Kidney glomerular epithelial cell (primary cell): ENCODE data around the gene PCDHGB4.
"Not testable (repeated sequence)": the region's sequence is repeated elsewhere in the genome, so short reads cannot be mapped to it uniquely, and the experiment has no call there.

Experiments used
- DNase-seq: peaks from one replicate; lab custom pipeline; 2025; lab: John Stamatoyannopoulos, UW

PCDHGB4 gene

GRCh38 chr5:141430332-141431113 is 43.0 kb downstream of the PCDHGB4 start, which contains the start of gene PCDHGA12:
PCDHGA12 (plus strand) TSS chr5:141430507; CDS start chr5:141430760, 253 bp downstream.
- no peak for DNase-seq

GRCh38 chr5:141431286-141431685 is 43.8 kb downstream of the PCDHGB4 start:
- DNase-seq, result no peak

DNA sequence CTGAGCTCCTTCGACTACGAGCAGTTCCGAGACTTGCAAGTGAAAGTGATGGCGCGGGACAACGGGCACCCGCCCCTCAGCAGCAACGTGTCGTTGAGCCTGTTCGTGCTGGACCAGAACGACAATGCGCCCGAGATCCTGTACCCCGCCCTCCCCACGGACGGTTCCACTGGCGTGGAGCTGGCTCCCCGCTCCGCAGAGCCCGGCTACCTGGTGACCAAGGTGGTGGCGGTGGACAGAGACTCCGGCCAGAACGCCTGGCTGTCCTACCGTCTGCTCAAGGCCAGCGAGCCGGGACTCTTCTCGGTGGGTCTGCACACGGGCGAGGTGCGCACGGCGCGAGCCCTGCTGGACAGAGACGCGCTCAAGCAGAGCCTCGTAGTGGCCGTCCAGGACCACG is 44.8 kb downstream of the PCDHGB4 start:
- not testable (repeated sequence) for DNase-seq

DNA sequence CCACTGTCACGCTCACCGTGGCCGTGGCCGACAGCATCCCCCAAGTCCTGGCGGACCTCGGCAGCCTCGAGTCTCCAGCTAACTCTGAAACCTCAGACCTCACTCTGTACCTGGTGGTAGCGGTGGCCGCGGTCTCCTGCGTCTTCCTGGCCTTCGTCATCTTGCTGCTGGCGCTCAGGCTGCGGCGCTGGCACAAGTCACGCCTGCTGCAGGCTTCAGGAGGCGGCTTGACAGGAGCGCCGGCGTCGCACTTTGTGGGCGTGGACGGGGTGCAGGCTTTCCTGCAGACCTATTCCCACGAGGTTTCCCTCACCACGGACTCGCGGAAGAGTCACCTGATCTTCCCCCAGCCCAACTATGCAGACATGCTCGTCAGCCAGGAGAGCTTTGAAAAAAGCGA is 45.2 kb downstream of the PCDHGB4 start:
- DNase-seq, result not testable (repeated sequence)

DNA sequence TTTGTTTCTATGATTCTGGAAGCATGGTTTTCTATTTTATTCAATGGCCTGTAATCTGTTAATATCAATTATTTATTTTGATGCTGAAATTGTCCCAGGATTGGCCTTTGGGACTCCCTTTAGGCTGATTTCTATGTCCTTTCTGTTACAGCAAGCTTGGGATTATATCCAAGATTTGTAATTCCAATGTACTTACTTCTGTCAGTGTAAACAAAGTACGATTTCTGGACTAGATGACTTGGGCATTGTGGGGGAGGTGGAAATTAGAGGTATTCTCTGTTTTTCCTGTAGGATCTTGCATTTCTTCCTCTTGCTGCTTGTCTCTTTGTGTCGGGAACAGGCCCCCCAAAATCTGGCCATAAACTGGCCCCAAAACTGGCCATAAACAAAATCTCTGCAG is 46.5 kb downstream of the PCDHGB4 start:
- DNase-seq, result no peak

- DNase-seq, result no peak
Observed at GRCh38 chr5:141437221-141437620, 49.7 kb downstream of the PCDHGB4 start.

GRCh38 chr5:141439411-141440141 is 52.1 kb downstream of the PCDHGB4 start:
- no peak for DNase-seq
